Measurements from ENCODE around the gene FOXN1. TPM values are rescaled to one million over a fixed set of nuclear protein-coding genes. Genes with fewer than 3 reads are reported as not detected.
"Not testable (repeated sequence)": the region's sequence is repeated elsewhere in the genome, so short reads cannot be mapped to it uniquely, and the experiment has no call there.

The FOXN1 gene
- total and polyA plus RNA-seq, 7 experiments from 2014 or later = not detected

GRCh38 chr17:28467456-28468025, 38.6 kb upstream of the FOXN1 start:
- no peak overlapping the region for H3K4me3 Mint-ChIP-seq
- no peak overlapping the region for H3K27ac Mint-ChIP-seq
- H3K27me3 Mint-ChIP-seq = peaks cover 0 to 18% (median 11%) of the 10 kb centered on the region in 5 donors
- H3K9me3 Mint-ChIP-seq = no peaks in the 10 kb centered on the region
- Histone ChIP-seq H3K27me3 (ENCODE audit: control insufficient read depth in 2 of 2, insufficient read depth in 2 of 2, low read length in 2 of 2) (no peaks in the 10 kb centered on the region), H3K36me3 (ENCODE audit: control insufficient read depth in 2 of 3, insufficient read depth in 3 of 3, low read length in 3 of 3) (no peaks in the 10 kb centered on the region), H3K4me3 (ENCODE audit: low read length) (no peak overlapping the region), H3K4me1 (ENCODE audit: control insufficient read depth in 2 of 2, insufficient read depth in 2 of 2, low read length in 2 of 2) (no peaks in the 10 kb centered on the region), H3K9me3 (ENCODE audit: control insufficient read depth in 2 of 3, low read length in 3 of 3) (no peaks in the 10 kb centered on the region), H3K27ac (ENCODE audit: low read depth, low read length) (no peak overlapping the region)
- ChIA-PET CTCF (no interaction called here), POLR2A (no interaction called here)
- DNase-seq (no peak), ATAC-seq (no peak)
- no peaks in the 10 kb centered on the region for H3K36me3 Mint-ChIP-seq
- H3K4me1 Mint-ChIP-seq = peaks cover 0 to 23% (median 0%) of the 10 kb centered on the region in 7 donors
- intact Hi-C loops (cut with micrococcal nuclease) = no loop called here

- H3K27ac ChIP-seq (ENCODE audit: low read depth, low read length); H3K27me3 ChIP-seq (ENCODE audit: control insufficient read depth in 2 of 2, insufficient read depth in 2 of 2, low read length in 2 of 2); H3K27ac Mint-ChIP-seq; DNase-seq; H3K4me3 Mint-ChIP-seq; H3K4me3 ChIP-seq (ENCODE audit: low read length); intact Hi-C loops (cut with micrococcal nuclease); H3K4me1 ChIP-seq (ENCODE audit: control insufficient read depth in 2 of 2, insufficient read depth in 2 of 2, low read length in 2 of 2); POLR2A ChIA-PET; CTCF ChIA-PET; H3K36me3 ChIP-seq (ENCODE audit: control insufficient read depth in 2 of 3, insufficient read depth in 3 of 3, low read length in 3 of 3); ATAC-seq; H3K9me3 Mint-ChIP-seq; H3K36me3 Mint-ChIP-seq; H3K9me3 ChIP-seq (ENCODE audit: control insufficient read depth in 2 of 3, low read length in 3 of 3): not testable (repeated sequence)
- Mint-ChIP-seq H3K4me1 (peaks cover 0 to 23% (median 0%) of the 10 kb centered on the region in 7 donors), H3K27me3 (peaks cover 0 to 18% (median 8%) of the 10 kb centered on the region in 5 donors)
Observed at GRCh38 chr17:28468033-28468735, 38.0 kb upstream of the FOXN1 start.

- H3K9me3 Mint-ChIP-seq = no peaks in the 10 kb centered on the region
- Histone ChIP-seq H3K36me3 (ENCODE audit: control insufficient read depth in 2 of 3, insufficient read depth in 3 of 3, low read length in 3 of 3) (no peaks in the 10 kb centered on the region), H3K27me3 (ENCODE audit: control insufficient read depth in 2 of 2, insufficient read depth in 2 of 2, low read length in 2 of 2) (no peaks in the 10 kb centered on the region), H3K27ac (ENCODE audit: low read depth, low read length) (no peak overlapping the region), H3K9me3 (ENCODE audit: control insufficient read depth in 2 of 3, low read length in 3 of 3) (no peaks in the 10 kb centered on the region), H3K4me1 (ENCODE audit: control insufficient read depth in 2 of 2, insufficient read depth in 2 of 2, low read length in 2 of 2) (no peaks in the 10 kb centered on the region), H3K4me3 (ENCODE audit: low read length) (no peak overlapping the region)
- peaks cover 0 to 14% (median 7%) of the 10 kb centered on the region in 5 donors for H3K27me3 Mint-ChIP-seq
- no peaks in the 10 kb centered on the region for H3K36me3 Mint-ChIP-seq
- H3K4me3 Mint-ChIP-seq = no peak overlapping the region
- no peak overlapping the region for H3K27ac Mint-ChIP-seq
- no peak for ATAC-seq
- intact Hi-C loops (cut with micrococcal nuclease) = no loop called here
- peaks cover 0 to 23% (median 0%) of the 10 kb centered on the region in 7 donors for H3K4me1 Mint-ChIP-seq
- ChIA-PET POLR2A (no interaction called here), CTCF (no interaction called here)
- no peak for DNase-seq
Observed at GRCh38 chr17:28468781-28469180, 37.4 kb upstream of the FOXN1 start.

- Mint-ChIP-seq H3K27ac (peak overlapping the region in 1 of 9 donors; percentile 5), H3K4me1 (peaks cover 0 to 25% (median 0%) of the 10 kb centered on the region in 7 donors), H3K27me3 (peaks cover 0 to 11% (median 7%) of the 10 kb centered on the region in 5 donors), H3K36me3 (no peaks in the 10 kb centered on the region), H3K4me3 (no peak overlapping the region), H3K9me3 (peaks cover 0 to 1% (median 0%) of the 10 kb centered on the region in 11 donors)
- CTCF ChIA-PET = no interaction called here
- Histone ChIP-seq H3K4me3 (ENCODE audit: low read length) (no peak overlapping the region), H3K27me3 (ENCODE audit: control insufficient read depth in 2 of 2, insufficient read depth in 2 of 2, low read length in 2 of 2) (no peaks in the 10 kb centered on the region), H3K4me1 (ENCODE audit: control insufficient read depth in 2 of 2, insufficient read depth in 2 of 2, low read length in 2 of 2) (no peaks in the 10 kb centered on the region), H3K27ac (ENCODE audit: low read depth, low read length) (no peak overlapping the region), H3K9me3 (ENCODE audit: control insufficient read depth in 2 of 3, low read length in 3 of 3) (no peaks in the 10 kb centered on the region), H3K36me3 (ENCODE audit: control insufficient read depth in 2 of 3, insufficient read depth in 3 of 3, low read length in 3 of 3) (no peaks in the 10 kb centered on the region)
- intact Hi-C loops (cut with micrococcal nuclease) = no loop called here
- ATAC-seq = no peak
- DNase-seq = no peak
- POLR2A ChIA-PET = no interaction called here
Observed at GRCh38 chr17:28469376-28469775, 36.8 kb upstream of the FOXN1 start.

GRCh38 chr17:28470266-28470913, 35.8 kb upstream of the FOXN1 start:
- Mint-ChIP-seq H3K27me3 (peaks cover 0 to 11% (median 5%) of the 10 kb centered on the region in 5 donors), H3K9me3 (peaks cover 0 to 2% (median 0%) of the 10 kb centered on the region in 11 donors), H3K27ac (no peak overlapping the region), H3K4me1 (peaks cover 3 to 28% (median 4%) of the 10 kb centered on the region in 7 donors), H3K36me3 (no peaks in the 10 kb centered on the region), H3K4me3 (no peak overlapping the region)
- H3K27ac ChIP-seq (ENCODE audit: low read depth, low read length) = no peak overlapping the region
- DNase-seq (no peak), ATAC-seq (no peak)
- H3K4me1 ChIP-seq (ENCODE audit: control insufficient read depth in 2 of 2, insufficient read depth in 2 of 2, low read length in 2 of 2) = peaks cover 0 to 6% of the 10 kb centered on the region in 2 donors
- no peaks in the 10 kb centered on the region for H3K27me3 ChIP-seq (ENCODE audit: control insufficient read depth in 2 of 2, insufficient read depth in 2 of 2, low read length in 2 of 2)
- POLR2A ChIA-PET = no interaction called here
- no peaks in the 10 kb centered on the region for H3K9me3 ChIP-seq (ENCODE audit: control insufficient read depth in 2 of 3, low read length in 3 of 3)
- intact Hi-C loops (cut with micrococcal nuclease) = no loop called here
- no peak overlapping the region for H3K4me3 ChIP-seq (ENCODE audit: low read length)
- CTCF ChIA-PET = no interaction called here
- H3K36me3 ChIP-seq (ENCODE audit: control insufficient read depth in 2 of 3, insufficient read depth in 3 of 3, low read length in 3 of 3) = no peaks in the 10 kb centered on the region

- no peak overlapping the region for H3K4me3 Mint-ChIP-seq
- ATAC-seq (no peak), DNase-seq (no peak)
- no peak overlapping the region for H3K4me3 ChIP-seq (ENCODE audit: low read length)
- intact Hi-C loops (cut with micrococcal nuclease) = no loop called here
- peaks cover 9 to 34% (median 10%) of the 10 kb centered on the region in 7 donors for H3K4me1 Mint-ChIP-seq
- no peak overlapping the region for H3K27ac ChIP-seq (ENCODE audit: low read depth, low read length)
- peaks cover 0 to 9% (median 0%) of the 10 kb centered on the region in 5 donors for H3K27me3 Mint-ChIP-seq
- H3K9me3 Mint-ChIP-seq = peaks cover 0 to 2% (median 0%) of the 10 kb centered on the region in 11 donors
- POLR2A ChIA-PET = no interaction called here
- no peaks in the 10 kb centered on the region for H3K36me3 ChIP-seq (ENCODE audit: control insufficient read depth in 2 of 3, insufficient read depth in 3 of 3, low read length in 3 of 3)
- no peak overlapping the region for H3K27ac Mint-ChIP-seq
- H3K9me3 ChIP-seq (ENCODE audit: control insufficient read depth in 2 of 3, low read length in 3 of 3) = no peaks in the 10 kb centered on the region
- peaks cover 0 to 9% of the 10 kb centered on the region in 2 donors for H3K4me1 ChIP-seq (ENCODE audit: control insufficient read depth in 2 of 2, insufficient read depth in 2 of 2, low read length in 2 of 2)
- no peaks in the 10 kb centered on the region for H3K27me3 ChIP-seq (ENCODE audit: control insufficient read depth in 2 of 2, insufficient read depth in 2 of 2, low read length in 2 of 2)
- H3K36me3 Mint-ChIP-seq = no peaks in the 10 kb centered on the region
- CTCF ChIA-PET = no interaction called here
Observed at GRCh38 chr17:28470914-28471366, 35.2 kb upstream of the FOXN1 start.
